GM19240 (cell line): Measurements from ENCODE around the gene PLEKHG7.

ENCODE experiments used
- DNase-seq: peaks from one replicate; pipeline ENCODE4 v3.0.0; 2011; ENCODE audit warnings: low spot score; ENCODE audit not compliant: insufficient read length

The PLEKHG7 gene

GRCh38 chr12:92796650-92797049 is 93.9 kb downstream of the PLEKHG7 start:
- no peak for DNase-seq

- DNase-seq, result no peak
Measured at GRCh38 chr12:92802906-92803305, 100.1 kb downstream of the PLEKHG7 start.

- DNase-seq, result no peak
Measured at GRCh38 chr12:92803903-92804302, 101.1 kb downstream of the PLEKHG7 start.

DNA sequence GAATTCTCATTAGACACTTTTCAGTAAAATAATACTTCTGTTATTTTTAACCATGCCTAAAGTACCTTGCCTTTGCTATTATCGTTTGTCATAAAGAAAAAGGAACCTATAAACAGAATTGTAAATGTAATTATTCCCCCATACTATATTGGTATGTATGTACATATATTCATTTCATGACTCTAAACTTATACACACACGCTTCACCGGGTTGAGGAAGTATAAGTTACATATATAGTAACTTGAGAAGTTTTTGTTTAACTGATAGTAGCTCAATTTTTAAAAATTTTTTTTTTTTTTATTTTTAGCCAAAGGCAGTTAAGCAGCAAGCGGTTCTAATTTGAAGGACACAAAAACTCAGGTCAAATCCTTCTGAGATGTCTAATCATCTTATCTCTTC is 107.6 kb downstream of the PLEKHG7 start:
- no peak for DNase-seq

- no peak for DNase-seq
Measured at GRCh38 chr12:92814584-92814983, 111.8 kb downstream of the PLEKHG7 start.

DNA sequence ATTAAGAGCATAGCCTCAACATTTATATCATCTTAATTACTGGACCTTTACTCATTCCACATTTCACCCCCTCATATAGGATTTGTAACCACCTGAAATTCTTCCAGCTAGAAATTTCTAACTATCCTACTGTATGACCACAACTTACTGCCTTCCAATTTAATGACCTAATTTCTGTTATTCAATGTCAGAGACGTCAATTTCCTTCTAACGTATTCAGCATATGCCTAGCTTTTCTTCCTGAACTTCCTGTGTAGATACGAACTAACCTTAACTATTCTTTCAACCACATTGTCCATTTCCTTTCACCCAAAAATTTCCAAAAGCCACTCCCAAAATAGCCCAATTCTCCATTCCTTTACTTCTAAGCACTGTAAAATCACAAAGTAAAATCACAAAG is 118.4 kb downstream of the PLEKHG7 start:
- DNase-seq, result no peak
